Measurements from ENCODE around the gene RASSF10.

- no peak for TF ChIP-seq EP300 (IDR thresholded peaks at IDR 0.05)
- TF ChIP-seq, protein P1, sequence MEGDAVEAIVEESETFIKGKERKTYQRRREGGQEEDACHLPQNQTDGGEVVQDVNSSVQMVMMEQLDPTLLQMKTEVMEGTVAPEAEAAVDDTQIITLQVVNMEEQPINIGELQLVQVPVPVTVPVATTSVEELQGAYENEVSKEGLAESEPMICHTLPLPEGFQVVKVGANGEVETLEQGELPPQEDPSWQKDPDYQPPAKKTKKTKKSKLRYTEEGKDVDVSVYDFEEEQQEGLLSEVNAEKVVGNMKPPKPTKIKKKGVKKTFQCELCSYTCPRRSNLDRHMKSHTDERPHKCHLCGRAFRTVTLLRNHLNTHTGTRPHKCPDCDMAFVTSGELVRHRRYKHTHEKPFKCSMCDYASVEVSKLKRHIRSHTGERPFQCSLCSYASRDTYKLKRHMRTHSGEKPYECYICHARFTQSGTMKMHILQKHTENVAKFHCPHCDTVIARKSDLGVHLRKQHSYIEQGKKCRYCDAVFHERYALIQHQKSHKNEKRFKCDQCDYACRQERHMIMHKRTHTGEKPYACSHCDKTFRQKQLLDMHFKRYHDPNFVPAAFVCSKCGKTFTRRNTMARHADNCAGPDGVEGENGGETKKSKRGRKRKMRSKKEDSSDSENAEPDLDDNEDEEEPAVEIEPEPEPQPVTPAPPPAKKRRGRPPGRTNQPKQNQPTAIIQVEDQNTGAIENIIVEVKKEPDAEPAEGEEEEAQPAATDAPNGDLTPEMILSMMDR (IDR thresholded peaks at IDR 0.05): no peak
These were observed 3.0 kb downstream of the RASSF10 start for GRCh38 chr11:13012056-13012661.
